Superior temporal gyrus (tissue), 1 donor: ENCODE measurements around the gene FSTL4.
"Not testable (repeated sequence)": the region's sequence is repeated elsewhere in the genome, so short reads cannot be mapped to it uniquely, and the experiment has no call there.

Experiments used
- DNase-seq: peaks from one replicate; pipeline ENCODE4 v3.0.0-alpha.2; 2016; ENCODE audit errors: extremely low spot score

The FSTL4 gene

GRCh38 chr5:133403741-133404364 is 208.5 kb downstream of the FSTL4 start:
- DNase-seq, result no peak

GRCh38 chr5:133402775-133403174 is 209.6 kb downstream of the FSTL4 start:
- no peak for DNase-seq

GRCh38 chr5:133401731-133402347 is 210.5 kb downstream of the FSTL4 start:
- no peak for DNase-seq

DNA sequence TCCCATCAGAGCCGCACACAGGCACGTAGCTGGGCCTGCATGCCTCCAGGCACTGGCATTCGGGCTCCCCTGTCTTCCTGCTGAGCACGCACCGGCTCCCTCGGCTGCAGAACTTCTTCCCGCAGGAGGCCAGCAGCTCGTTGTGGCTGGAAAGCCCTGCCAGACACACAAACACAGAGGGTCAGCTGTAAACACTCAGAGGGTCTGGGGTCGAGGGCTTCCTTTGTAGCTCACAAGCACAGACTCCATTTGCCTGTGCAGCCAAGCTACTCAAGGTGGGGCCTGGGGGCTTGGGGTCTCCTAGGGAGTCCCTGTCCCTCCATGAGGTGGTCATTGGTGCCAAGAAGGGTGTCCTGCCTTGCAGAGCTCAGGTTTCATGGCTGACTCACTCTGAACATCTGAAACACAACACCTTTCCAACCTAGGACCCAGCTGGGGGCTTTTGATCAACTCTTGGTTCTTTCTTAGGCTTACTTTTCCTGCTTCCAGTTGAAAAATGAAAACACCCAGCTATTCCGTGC is 211.4 kb downstream of the FSTL4 start:
- DNase-seq, result no peak

- DNase-seq, result no peak
Observed at GRCh38 chr5:133400120-133400519, 212.2 kb downstream of the FSTL4 start.

DNA sequence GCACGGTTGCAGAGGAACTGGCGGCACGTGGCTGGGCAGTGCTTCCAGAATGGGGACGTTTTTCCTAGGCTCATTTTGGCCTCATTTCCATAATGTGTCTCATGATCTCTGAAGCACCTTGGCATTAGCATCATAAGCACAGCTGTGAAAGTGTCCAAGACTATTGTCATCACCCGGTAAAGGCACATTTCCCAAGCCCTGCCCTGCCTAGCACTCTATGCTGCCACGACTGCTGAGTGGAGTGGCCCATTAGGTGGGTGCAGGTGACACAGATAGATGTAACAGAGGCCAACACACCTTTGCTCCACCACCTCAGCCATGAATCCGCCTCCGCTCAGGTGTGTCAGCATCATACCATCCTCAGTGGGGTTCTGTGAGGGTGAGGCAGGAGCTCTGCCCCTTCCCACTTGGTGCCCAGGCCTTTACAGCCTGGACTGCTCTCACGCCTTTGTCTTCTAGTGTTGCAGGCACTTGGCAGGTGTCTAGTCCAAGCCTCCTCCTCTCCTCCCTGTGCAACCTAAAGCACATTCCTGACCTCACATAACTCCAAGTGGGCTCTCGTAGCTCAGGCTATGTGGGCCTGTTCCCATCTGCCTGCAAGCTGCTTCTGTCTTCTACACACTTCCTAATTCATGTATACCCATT is 213.0 kb downstream of the FSTL4 start:
- DNase-seq, result no peak

DNA sequence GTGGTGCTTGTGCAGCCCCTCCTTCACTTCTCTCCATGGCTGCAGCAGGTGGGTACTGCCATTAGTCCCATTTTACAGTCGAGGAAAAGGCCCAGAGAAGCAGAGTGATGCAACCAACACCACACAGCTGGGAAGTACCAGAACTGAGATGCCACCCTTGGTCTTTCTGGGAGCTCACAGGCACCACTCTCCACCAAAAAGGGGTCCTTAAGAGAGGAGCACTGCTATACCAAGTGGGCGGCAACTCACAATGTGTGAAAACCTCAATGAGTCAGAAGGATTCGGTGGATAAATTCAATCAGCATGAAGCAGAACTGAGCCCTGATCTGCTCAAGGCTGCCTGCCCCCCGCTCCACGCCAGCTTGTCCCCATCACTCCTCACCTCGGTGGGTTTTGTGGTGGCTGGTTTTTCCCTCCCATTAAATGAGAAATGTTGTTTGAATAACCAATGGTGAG is 213.7 kb downstream of the FSTL4 start:
- DNase-seq, result no peak

GRCh38 chr5:133397990-133398645 is 214.2 kb downstream of the FSTL4 start:
- DNase-seq, result no peak

DNA sequence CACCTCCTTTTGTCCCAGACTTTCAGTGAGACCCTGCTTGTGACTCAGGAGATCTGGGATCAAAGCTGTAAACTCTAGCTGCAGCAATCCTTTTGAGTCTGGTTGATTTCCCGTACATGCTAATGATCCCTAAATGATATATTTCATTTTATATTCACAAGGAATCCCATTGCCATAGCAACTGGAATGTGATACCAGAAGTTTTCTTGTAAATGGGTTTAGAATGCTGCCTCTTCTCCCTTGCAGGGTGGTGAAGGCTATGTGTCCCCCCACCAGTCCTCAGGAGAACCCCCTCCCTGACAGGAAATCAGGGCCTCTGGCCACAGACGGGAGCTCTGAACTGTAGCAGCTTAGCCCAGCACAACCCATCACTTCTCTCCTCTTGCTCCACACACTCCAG is 215.0 kb downstream of the FSTL4 start:
- no peak for DNase-seq

DNA sequence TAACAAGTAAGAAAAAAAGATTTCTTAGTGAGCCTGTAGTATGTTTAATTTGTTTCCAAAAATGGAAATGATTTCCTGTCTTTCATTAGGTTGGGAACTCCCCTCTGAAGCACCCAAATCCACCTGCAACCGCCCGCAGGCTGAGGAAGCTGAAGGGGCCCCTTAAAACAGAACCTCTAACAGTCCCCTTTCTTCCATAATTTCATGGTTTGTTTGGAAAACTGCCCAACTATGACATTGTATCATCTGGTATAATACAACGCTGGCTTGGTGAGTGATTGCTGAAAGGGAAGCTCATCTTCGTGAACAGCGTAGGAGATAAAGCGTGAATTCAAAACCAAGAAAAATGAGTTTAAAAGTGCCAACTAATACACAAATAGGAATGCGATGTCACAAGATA is 215.5 kb downstream of the FSTL4 start:
- DNase-seq, result peak; percentile 50

GRCh38 chr5:133396187-133396741 is 216.1 kb downstream of the FSTL4 start:
- DNase-seq, result no peak

- DNase-seq, result not testable (repeated sequence)
Observed at GRCh38 chr5:133395207-133395606, 217.1 kb downstream of the FSTL4 start.

DNA sequence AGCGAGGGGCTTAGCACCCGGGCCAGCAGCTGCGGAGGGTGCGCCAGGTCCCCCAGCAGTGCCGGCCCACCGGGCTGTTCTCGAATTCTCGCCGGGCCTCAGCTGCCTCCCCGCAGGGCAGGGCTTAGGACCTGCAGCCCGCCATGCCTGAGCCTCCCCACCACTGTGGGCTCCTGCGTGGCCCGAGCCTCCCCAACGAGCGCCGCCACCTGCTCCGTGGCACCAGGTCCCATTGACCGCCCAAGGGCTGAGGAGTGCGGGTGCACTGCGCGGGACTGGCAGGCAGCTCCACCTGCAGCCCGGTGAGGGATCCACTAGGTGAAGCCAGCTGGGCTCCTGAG is 217.9 kb downstream of the FSTL4 start:
- not testable (repeated sequence) for DNase-seq

DNA sequence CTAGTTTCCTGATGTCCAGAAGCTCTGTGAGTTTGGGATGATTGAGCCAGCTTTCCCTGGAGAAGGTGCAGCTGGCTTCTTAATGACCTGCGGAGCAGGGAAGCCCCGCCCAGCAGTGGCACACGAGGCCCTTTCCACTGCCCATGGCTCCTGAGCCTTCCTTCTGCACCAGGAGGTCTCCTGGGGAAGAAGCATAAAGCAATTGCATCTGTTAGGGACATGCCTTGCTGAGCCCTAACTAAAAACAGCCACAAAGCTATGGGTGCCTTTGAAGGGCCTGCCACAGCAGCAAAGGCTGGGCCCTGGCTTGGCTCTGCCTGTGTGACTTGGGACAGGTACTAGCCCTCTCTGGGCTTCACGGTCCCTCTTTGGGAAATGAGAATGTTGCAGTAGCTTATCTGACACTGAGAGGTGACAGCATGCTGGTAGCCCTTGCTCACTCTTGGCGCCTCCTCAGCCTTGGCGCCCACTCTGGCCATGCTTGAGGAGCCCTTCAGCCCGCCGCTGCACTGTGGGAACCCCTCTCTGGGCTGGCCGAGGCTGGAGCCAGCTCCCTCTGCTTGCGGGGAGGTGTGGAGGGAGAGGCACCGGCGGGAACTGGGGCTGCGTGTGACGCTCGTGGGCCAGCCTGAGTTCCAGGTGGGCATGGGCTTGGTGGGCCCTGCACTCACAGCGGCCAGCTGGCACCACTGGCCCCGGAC is 218.4 kb downstream of the FSTL4 start:
- no peak for DNase-seq

- DNase-seq, result no peak
Observed at GRCh38 chr5:133392448-133392847, 219.9 kb downstream of the FSTL4 start.

- no peak for DNase-seq
Observed at GRCh38 chr5:133391354-133392136, 220.8 kb downstream of the FSTL4 start.

DNA sequence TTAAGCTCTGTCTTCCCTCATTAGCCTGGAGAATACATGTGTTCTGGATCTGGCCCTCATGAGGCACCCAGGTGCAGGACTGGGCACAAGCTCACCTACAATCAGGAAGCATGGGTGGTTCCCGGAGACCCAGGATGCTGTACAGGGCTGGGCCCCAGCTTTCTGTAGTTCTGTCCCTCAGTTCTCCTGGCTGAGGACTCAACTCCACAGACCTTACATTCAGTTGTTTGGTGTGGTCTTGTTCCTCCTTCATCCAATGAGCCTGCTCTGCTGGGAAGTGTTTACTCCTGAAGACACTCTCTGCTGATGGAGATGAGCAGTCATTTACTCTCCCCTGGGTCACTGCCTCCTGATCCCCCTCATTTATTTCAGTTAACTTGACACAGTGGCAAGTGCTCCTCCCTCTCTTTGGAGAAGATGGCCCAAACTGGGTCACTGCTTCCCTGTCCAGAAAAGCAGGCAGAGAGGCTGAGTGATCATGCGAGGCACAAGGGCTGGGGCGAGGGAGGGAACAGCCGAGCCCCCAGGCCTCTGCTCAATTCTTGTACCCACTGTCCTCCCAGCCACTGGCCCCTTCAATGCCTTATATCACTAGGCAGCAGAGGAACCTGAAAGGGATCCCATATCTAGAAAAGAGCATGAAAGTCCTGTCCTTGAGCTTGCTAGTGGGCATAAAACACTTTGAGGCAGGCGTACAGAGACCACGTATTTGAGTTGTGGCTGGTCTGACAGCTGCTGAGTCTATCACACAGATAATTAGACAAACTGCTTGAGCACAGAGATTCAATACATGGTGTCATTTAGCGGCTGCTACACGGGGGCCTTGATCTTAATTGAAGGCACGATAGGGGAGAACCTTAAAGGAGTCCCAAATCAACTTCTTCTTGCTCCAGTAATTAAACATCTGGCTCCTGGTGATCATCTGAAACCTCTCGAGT is 221.7 kb downstream of the FSTL4 start:
- no peak for DNase-seq

DNA sequence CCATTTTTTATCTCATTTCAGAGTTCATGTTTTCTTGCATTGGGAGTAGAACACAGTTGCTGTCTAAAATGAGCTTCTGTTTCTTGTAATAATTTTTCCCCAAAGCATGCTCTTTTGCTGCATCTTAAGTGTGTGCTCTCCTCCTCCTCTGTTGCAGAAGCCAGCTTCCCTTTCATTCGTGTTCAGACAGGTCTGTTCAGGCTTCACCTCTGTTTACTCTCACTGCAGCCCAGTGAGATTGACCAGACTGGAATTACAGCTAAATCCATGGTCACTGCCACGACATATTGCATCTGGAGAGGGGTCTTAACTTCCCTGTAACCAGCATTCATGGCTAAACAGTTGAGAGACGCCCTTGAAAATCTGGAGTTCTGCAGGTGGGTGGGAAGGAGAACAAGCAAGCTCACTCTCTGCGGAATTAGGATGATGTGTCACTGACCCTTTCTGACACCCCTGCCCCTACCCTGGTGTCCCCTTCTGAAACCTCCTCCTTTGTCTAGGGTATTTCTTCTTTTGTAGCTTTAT is 223.2 kb downstream of the FSTL4 start:
- DNase-seq, result no peak

GRCh38 chr5:133387621-133388020 is 224.7 kb downstream of the FSTL4 start:
- no peak for DNase-seq
